ENCODE measurements around the gene CEP170B.

The CEP170B gene

DNA sequence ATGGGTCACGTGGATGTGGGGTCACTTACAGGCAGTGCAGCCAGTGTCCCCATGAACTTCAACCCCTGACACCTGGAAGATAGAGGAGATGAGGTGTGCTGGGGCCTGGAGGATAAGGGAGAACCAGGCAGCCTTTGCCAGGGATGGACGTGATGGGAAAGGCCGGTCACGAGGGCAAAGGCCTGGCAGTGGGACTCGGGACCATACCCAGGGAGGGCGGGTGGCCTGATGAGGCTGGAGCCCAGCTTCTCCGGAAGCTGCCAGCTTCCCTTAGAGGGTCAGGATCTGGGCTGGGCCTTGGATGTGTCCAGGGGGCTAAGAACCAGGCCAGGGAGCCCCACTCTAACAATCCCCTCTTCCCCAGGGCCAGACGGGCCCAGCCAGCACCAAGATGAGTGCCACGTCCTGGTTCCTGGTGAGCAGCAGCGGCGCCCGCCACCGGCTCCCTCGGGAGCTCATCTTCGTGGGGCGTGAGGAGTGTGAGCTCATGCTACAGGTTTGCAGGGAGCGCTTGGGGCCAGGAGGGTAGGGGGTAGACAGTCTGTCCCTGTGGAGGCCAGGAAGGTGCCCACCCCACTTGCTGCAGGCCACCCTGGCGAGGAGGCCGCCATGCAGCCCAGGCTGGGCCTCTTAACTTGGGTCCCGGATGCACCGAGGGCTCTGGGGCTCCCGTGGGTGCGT, 3.1 kb downstream of the CEP170B start:
- DNase-seq (ENCODE audit: low spot score): no peak

DNA sequence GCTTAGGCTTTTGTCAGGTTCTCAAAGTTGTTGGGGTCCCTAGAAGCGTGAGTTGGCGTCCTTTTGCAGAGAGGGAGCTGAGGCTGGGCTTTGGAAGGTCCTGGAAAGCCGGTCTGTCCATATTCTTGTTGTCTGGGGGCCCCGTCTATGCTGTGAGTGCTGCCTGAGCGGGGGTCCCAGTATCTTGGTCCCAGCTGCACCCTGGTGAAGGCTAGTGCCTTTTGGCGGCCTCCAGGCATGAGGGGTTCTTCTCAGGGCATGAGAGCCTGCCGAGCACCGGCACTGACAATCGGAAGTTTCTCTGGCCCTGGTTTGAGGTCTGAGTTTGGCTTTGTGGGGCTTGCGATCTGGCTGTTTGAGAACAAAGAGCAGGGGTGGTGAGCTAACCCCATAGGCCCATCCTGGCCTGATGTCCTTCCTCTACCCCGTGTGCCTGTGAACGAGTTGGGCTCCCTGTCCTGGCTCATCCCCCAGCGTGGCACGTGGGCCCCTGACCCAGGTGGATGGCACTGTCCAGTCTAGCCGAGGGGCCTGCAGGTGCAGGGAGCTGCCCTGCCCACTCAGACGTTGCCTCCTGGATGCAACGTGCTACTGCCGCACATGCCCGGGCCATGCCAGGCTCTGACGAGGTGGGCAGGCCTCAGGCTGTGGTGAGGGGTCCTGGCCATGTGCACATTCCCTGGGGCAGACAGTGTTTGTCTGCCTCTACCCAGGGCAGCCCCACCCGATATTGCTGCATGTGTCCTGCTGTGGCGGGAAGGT, 3.9 kb downstream of the CEP170B start:
- DNase-seq (ENCODE audit: low spot score): no peak

DNA sequence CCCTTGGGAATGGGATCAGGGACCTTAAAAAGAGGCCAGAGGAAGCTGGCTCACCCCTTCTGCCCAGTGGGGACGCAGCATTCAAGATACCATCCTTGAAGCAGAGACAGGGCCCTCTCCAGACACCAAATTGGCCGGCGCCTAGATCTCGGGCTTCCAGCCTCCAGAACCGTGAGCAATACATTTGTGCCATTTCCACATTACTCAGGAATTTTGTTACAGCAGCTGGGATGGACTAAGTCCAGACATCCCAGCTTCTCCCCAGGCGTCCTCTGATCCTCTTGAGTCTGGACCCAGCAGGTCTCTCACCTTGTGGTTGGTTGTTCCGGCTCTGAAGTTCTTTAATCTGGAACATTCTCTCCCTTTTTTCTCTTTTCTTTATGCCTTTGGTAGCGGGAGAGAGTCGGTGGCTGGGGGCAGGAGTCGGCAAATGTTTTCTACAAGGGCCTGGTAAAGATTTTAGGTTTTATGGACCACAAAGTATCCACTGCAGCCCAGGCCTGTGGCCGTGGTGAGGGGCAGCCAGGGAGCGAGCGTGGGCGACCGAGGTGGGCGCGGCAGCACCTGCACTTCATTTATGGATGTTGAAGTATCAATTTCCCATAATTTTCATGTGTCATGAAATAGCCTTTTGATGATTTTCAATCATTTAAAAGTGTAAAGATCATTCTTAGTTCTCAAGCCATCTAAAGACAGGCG, 4.8 kb downstream of the CEP170B start:
- no peak for DNase-seq (ENCODE audit: low spot score)

DNA sequence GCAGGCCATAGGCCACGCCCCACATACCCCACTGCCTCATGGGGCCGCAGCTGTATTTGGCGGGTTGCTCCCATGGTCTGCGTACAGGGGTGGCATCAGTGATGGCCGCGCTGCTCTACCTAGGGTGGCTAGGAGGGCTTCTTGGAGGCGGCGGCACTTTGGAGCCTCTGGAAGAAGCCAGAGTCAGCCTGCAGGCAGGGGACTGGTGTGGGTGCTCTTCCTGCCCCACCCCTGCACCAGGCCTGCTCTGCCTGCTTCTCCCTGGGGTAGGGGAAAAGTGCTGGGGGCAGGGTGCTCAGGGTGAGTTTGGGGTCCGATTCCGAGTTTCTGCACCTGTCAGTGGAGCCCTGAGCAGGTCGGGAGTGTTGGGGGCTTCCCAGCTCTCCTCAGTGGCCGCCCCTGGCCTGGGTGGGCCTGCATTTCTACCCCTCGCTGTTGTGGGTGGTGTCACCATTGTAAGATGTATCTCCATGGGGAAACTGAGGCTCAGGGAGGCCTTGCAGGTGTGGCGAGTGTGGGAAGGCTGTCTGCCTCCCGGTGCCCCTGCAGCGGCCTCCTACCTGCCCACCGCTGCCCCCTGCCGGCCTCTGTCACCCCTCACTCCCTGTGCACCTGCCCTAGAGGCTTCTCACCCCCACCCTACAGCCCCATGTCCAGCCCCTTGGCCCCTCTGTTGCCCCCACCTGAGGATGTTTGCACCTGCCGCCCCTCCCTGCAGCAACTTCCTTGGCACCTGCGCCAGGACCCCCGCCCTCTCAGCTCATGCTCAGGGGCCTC, 5.5 kb downstream of the CEP170B start:
- no peak for DNase-seq (ENCODE audit: low spot score)

DNA sequence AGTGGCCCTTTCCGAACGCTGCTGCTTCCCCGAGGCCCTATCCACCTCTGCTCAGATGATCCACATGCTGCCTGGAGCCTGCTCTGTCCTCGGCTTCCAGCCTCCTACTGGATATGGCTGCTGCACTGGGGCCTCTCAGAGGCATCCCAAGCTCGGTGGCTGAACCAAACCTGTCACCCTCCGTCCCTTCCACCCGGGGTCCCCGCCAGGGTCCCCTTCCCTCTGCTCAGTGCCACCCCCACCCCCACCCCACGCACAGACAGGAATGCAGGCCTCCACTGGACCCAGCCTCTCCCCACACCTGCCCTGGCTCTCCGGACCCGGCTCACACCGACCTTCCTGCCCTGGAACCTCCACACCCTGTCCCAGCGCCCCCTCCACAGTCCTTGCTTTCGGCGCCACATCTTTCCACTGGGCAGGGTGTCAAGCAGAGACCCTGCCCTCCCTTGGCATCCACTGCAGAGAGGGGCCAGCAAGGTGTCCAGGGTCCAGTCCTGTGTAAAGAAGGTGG, 6.1 kb downstream of the CEP170B start:
- DNase-seq (ENCODE audit: low spot score): no peak

DNA sequence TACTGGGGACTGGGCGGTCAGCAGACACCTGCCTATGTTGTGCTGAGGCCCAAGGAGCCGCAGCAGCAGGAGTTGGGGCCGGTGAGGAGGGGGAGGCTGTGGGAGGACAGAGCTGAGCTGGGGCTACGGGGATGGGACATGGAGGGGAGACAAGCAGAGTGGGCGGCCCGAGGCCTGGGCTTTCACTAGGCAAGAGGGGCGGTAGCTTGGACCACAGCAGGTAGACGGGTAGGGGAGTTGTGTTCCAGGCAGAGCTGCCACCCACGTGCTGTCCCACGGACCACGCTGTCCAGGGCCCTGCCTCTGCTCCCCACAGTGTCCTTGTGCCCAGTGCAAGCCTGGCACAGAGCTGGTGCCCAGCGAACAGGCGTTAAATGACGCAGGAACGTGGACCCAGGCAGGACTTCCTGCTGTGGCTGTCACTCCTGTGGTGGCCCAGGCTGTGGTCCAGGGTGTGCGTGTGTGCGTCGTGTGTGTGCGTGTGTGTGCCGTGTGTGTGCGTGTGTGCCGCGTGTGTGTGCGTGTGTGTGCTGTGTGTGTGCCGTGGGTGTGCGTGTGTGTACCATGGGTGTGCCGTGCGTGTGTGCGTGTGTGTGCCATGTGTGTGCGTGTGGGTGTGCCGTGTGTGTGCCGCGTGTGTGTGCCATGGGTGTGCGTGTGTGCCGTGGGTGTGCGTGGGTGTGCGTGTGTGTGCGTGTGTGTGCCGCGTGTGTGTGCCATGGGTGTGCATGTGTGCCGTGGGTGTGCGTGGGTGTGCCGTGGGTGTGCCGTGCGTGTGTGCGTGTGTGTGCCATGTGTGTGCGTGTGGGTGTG, 6.8 kb downstream of the CEP170B start:
- no peak for DNase-seq (ENCODE audit: low spot score)

DNA sequence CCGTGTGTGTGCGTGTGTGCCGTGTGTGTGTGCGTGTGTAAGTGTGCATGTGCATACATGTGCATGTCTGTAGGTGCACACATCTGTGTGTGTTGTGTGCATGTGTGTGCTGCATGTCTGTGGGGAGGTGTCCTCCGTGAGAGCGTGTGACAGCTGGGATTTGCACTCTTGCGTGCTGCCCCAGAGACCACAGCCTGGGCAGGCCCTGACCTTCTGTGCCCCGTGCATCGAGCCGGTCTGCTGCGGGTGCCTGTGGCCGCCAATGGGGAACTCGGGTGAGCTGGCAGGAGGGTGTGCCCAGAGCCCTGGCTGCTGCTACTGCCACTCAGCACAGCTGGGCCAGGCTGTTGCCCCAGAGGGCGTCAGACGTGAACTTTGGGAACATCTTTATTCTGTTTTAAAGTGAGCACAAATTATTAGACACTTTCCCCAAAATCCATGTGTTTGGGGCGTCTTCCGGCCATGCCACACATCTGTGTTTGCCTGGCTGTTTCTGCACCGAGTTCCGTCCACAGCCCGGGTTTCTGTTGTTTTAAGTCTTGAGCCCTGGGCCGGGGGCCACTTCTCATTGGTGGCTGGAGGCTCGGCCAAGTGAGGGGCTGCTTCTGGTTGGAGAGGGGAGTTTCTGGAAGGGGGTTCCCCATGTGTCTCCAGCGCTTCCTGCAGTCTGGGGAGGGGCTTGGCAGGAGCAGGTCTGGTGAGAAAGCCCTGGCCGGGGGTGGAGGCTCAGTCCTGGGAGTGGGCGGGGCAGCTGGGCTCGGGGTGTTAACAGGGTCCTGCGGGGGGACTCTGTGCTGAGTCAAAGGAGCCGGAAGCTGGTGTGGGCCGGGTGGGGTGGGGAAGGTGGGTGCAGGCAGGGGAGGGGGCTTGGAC, 7.6 kb downstream of the CEP170B start:
- DNase-seq (ENCODE audit: low spot score): peak; percentile 76

DNA sequence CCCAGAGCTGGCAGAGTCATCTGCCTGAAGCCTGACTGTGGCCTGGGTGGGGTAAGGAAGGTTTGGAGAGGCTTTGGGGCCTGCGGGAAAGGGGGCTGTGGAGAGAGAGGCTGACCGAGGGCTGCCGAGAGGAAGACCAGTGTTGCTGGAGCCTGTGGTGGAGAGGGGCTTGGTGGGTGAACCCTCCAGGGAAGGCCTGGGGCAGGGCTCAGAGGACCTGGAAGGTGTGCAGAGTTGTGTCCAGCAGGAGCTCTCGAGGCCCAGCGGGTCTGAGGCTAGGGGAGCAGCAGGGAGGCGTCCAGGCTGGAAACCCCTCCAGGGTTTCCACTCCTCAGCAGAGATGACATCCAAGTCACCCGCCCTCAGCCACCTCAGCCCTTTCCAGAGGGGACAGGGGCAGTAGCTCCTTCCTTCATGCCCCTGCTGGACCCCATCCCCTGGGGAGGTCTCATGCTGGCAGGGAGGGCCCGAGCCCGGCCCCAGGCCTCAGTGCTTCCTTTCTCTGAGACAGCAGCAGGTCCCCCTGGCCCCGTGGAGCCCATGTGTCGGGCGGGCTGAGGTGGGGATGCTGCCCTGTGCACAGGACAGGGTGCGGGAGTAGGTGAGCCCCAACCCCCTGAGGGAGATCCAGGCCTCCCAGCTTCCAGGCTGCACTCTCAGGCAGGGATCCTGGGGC, 8.4 kb downstream of the CEP170B start:
- no peak for DNase-seq (ENCODE audit: low spot score)

DNA sequence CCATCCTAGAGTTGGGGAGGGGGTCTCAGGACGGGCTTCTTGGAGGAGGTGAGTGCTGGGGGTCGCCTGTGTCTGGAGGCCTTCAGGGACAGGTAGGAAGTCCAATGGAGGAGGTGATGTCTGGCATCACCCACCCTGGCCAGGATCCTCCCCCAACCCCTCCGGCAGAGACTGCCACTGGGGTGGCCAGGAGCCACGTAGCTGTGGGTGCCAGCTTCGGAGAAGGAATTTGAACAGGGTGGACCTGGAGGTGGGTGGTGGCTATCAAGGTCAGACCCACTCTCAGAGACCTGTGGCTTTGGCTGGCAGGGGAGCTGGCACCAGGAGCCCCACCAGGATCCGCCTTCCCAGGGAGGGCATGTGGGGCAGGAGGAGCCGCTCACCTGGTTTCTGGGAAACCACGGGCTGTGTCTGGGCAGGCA, 9.1 kb downstream of the CEP170B start:
- no peak for DNase-seq (ENCODE audit: low spot score)

DNA sequence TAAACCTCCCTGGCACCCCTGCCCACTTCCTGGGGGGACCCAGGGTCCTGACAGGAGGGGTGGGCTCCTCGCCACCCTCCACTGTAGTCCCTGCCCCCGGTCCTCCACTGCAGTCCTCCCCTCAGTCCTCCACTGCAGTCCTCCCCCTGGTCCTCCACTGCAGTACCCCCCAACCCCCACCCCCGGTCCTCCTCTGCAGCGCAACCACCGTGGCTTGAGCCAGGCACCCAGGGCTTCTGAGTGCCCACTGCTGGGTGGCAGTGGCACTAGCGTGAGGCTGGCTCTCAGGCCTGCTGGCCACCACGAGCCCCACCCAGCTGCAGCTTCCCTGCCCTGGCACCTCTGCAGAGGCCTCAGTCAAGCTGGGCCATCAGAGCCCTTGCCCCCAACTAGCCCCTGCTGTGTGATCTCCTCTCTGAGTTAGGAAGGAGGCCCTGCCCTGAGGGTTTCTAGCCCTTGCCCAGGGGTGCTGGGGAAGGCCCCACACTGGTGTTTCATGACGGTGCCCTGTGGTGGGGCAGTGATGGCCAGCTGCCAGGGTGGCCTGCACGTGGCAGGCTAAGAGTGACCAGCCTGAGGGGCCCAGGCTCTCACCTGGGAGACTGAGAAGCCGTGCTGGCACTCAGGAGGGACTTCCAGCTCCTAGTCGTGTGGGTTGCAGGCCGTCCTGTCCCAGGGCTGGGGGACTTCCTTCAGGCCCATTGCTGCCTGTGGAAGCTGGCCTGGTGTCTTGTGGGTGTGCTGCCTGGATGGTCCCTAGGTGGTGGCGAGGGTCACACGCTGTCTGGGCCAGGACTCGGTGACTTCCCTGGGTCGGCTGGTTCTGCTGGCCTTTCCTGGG, 9.7 kb downstream of the CEP170B start:
- DNase-seq (ENCODE audit: low spot score): no peak

DNA sequence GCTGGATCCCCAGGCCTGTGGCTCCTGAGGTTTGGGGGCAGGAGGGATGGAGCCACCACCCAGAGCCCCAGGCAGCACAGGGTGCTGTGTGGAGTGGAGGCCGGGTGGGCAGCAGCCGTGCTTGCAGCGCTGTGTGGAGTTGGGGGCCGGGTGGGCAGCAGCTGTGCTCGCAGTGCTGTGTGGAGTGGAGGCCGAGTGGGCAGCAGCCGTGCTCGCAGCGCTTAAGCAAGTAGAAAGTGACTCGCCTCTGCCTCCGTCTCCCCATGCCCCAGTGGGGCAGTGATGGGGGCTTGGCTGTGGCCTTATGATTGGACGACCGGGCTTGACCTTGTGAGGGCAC, 10.3 kb downstream of the CEP170B start:
- no peak for DNase-seq (ENCODE audit: low spot score)

DNA sequence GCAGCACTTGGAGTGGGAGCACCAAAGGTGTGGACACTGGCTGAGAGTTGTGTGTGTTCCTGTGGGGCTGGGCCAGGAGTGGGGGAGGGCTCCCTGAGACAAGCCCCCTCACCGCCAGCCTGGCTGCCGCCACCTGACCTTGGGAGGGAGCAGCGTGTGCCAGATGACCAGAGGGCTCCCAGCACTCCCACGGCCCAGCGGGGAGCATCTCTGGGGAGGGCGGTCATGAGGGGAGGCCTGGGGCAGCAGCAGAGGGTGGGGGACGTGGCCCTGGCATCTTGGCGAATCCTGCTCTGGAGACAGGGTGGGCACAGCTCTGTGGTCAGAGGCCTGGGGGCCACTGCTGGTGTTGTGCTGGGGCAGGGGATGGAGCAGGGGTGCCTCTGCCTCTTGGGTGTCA, 10.7 kb downstream of the CEP170B start:
- no peak for DNase-seq (ENCODE audit: low spot score)

DNA sequence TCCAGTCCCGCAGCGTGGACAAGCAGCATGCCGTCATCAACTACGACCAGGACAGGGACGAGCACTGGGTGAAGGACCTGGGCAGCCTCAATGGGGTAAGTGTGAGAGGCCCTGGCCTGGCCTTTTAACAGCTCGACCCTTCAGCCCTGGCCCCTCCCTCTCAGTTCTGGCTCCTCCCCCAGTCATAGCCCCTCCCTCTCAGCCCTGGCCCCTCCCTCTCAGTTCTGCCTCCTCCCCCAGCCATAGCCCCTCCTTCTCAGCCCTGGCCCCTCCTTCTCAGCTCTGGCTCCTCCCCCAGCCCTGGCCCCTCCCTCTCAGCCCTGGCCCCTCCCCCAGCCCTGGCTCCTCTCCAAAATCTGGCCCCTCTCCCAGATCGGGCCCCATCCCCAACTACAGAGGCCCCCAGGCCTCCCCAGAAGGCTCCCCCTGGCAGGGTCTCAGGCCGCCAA, 11.2 kb downstream of the CEP170B start:
- DNase-seq (ENCODE audit: low spot score): no peak

DNA sequence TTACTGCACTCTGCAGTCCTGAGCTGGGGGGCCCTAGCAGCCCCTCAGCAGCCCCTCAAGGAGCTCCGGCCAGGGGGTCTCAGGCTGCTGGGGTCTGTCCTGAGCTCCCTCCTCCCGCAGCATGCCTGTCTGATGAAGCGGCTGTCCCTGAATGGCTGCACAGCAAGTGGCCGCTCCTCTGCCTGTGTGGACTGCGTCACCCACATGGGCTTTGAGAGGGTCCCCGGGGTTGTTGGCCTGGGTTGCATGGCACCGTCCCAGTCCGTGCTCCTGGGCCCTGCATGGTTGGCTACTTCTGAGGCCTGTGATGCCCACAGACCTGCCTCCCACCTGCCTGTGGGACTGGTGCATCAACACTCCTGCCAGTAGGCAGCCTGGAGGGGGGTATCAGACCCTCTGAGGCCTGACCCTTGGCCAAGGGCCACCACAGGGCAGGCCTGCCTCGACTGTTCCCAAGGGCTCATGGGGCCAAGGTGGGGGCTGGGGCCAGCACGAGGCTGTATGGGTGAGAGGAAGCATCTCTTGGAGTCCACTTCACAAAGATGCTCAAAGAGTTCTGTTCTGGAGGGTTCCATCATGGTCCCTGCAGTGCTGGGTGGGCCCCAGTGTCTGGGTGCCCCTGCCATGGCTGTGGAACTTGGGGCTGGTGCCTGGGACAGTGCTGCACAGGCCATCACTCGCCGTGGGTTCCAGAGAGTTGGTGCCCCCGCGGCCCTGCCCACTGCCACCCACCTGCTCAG, 12.2 kb downstream of the CEP170B start:
- no peak for DNase-seq (ENCODE audit: low spot score)

DNA sequence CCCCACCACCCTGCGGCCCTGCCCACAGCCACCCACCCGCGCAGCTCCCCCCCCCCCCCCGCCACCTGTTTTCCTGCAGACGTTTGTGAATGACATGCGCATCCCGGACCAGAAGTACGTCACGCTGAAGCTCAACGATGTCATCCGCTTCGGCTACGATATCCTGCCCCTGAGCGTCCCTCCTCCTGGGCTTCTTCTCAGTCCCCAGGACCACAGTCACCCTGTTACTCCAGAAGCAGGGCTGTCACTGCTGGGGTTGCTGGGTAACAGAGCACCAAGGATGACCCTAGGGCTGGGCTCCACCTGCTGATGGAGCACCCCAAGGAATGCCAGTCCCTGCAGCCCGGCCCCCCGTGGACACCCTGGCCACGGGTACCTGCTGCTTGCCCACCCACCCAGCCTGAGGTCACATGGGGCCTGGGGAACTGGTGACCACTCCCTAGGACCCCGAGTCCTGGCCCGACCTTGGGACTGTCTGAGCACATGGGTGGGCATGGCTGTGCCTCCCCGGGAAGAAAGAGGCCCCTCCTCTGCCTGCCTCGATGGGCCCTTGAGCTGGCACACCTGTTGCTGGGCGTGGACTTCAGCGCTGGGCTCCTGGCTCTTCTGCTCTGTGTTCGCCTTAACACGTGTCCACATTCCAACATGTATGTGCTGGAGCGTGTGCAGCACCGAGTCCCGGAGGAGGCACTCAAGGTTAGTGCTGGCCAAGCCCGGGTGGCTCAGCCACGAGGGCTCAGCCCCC, 12.9 kb downstream of the CEP170B start:
- no peak for DNase-seq (ENCODE audit: low spot score)

DNA sequence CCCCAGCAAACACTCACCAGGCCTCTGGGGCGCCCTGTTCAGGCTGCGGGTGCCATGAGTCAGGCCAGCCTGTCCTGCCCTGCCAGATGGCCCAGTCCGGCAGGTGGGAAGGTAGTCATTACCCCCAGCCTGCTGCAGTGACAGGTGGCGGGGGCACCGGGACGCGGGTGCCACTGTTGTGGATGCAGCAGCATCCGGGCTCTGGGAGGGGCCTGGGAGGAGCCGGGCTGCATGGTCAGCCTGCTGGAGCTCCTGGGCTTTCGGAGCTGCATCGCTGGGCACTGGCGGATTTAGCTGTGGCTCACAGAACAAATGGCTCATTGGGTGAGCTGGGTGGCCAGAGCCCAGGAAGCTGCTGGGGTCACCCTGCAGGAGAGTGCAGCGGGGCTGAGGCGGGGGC, 13.5 kb downstream of the CEP170B start:
- no peak for DNase-seq (ENCODE audit: low spot score)
